Prostate gland (tissue), 2 donors: Measurements from ENCODE around the gene TMEM50B. TPM values are rescaled to one million over a fixed set of nuclear protein-coding genes. Genes with fewer than 3 reads are reported as not detected.

ENCODE experiments used
- DNase-seq: peaks from one replicate; pipeline ENCODE4 v3.0.0-alpha.2; 2019; ENCODE audit warnings: low spot score
- H3K27ac ChIP-seq, 2 donors: fragments of 200-600 bp; sonication (generic); 2 replicates each; pipeline ENCODE4 v1.5.1; 2017 to 2019
- H3K27me3 ChIP-seq: fragments of 200-600 bp; sonication (generic); replicated peaks from 2 replicates; pipeline ENCODE4 v1.5.1; 2019; ENCODE audit not compliant: insufficient read depth
- H3K36me3 ChIP-seq, 2 donors: fragments of 200-600 bp; sonication (generic); 1 replicate in 1 of 2; 2 replicates in 1 of 2; pipeline versions ENCODE4 v1.5.1 to v1.8.1; 2017 to 2019
- H3K4me1 ChIP-seq: fragments of 200-600 bp; sonication (generic); replicated peaks from 2 replicates; pipeline ENCODE4 v1.5.1; 2019
- H3K4me3 ChIP-seq, 2 donors: fragments of 200-600 bp; sonication (generic); 2 replicates each; pipeline ENCODE4 v1.5.1; 2017 to 2019
- H3K9me3 ChIP-seq: fragments of 200-600 bp; sonication (generic); 2 replicates; pipeline ENCODE4 v1.5.1; 2017
- CTCF ChIP-seq, 4 experiments: fragments of 200-600 bp in 2 of 4; fragments of 450-650 bp in 2 of 4; sonication (generic) in 2 of 4; IDR thresholded peaks; 1 replicate in 3 of 4; 2 replicates in 1 of 4; pipeline ENCODE4 v1.5.1; 2016 to 2019; ENCODE audit warnings: antibody characterized with exemption in 4 of 4, mild to moderate bottlenecking in 2 of 4, moderate library complexity in 2 of 4
- POLR2A ChIP-seq: fragments of 450-650 bp; IDR thresholded peaks from one replicate; pipeline ENCODE4 v1.6.1; 2016; ENCODE audit warnings: antibody characterized with exemption, mild to moderate bottlenecking
- POLR2AphosphoS5 ChIP-seq: sonication (generic); formaldehyde crosslinking; IDR thresholded peaks from one replicate; pipeline ENCODE4 v1.6.1; 2017; ENCODE audit warnings: antibody characterized with exemption
- WGBS: methylation state at CpG from one replicate; pipeline ENCODE4 v1.1.5; 2018; 5-methylcytosine and 5-hydroxymethylcytosine counted together
- intact Hi-C: fragments of 100-400 bp; cut with DNase I; formaldehyde crosslinking; loops from one replicate; pipeline ENCODE4 v1.14.2; 2022
- total RNA-seq, 2 donors: library from RNA; depleted of rRNA; stranded (reverse); fragments of >200 nt; gene quantifications; one replicate each; pipeline ENCODE4 v1.1.0, GENCODE V29; 2016

The TMEM50B gene
- total RNA-seq, 2 donors from 2014 or later: 65.9 to 67.4 TPM

- no peaks in the 10 kb centered on the region for H3K4me1 ChIP-seq
- peaks cover 0 to 9% of the 10 kb centered on the region in 2 donors for H3K36me3 ChIP-seq
- H3K4me3 ChIP-seq: no peak overlapping the region
- H3K27me3 ChIP-seq: no peaks in the 10 kb centered on the region
- no peak overlapping the region for H3K27ac ChIP-seq
- WGBS: 64% methylated on average over 6 of the region's 6 CpGs
- TF ChIP-seq CTCF (IDR thresholded peaks at IDR 0.05) (no peak), POLR2A (no peak), POLR2AphosphoS5 (no peak)
- H3K9me3 ChIP-seq: no peaks in the 10 kb centered on the region
- no peak for DNase-seq
- intact Hi-C loops: no loop called here
These were observed 42.6 kb downstream of the TMEM50B start for GRCh38 chr21:33437140-33437539.

- peaks cover under 1% of the 10 kb centered on the region for H3K4me1 ChIP-seq
- TF ChIP-seq POLR2AphosphoS5: peak; percentile 76
- no peak for TF ChIP-seq POLR2A
- H3K27ac ChIP-seq: peak overlapping the region; percentile 28 to 48
- WGBS: 77% methylated on average over 5 of the region's 5 CpGs
- no peaks in the 10 kb centered on the region for H3K9me3 ChIP-seq
- H3K4me3 ChIP-seq: no peak overlapping the region
- H3K27me3 ChIP-seq: no peaks in the 10 kb centered on the region
- intact Hi-C loops: no loop called here
- peaks cover 0 to 9% of the 10 kb centered on the region in 2 donors for H3K36me3 ChIP-seq
- DNase-seq: no peak
These were observed 44.9 kb downstream of the TMEM50B start for GRCh38 chr21:33434770-33435360.

- no peaks in the 10 kb centered on the region for H3K27me3 ChIP-seq
- peaks cover 0 to 4% of the 10 kb centered on the region in 2 donors for H3K36me3 ChIP-seq
- intact Hi-C loops: no loop called here
- TF ChIP-seq CTCF (IDR thresholded peaks at IDR 0.05) (no peak), POLR2AphosphoS5 (no peak), POLR2A (no peak)
- H3K27ac ChIP-seq: peak overlapping the region in 1 of 2 donors; percentile 0
- no peaks in the 10 kb centered on the region for H3K9me3 ChIP-seq
- H3K4me3 ChIP-seq: no peak overlapping the region
- peaks cover 7% of the 10 kb centered on the region for H3K4me1 ChIP-seq
- DNase-seq: no peak
- 81% methylated on average over 8 of the region's 8 CpGs for WGBS
These were observed 46.2 kb downstream of the TMEM50B start for GRCh38 chr21:33433425-33434114.

- peaks cover 7% of the 10 kb centered on the region for H3K4me1 ChIP-seq
- no peaks in the 10 kb centered on the region for H3K9me3 ChIP-seq
- WGBS: 94% methylated on average over 8 of the region's 8 CpGs
- H3K27ac ChIP-seq: peak overlapping the region in 1 of 2 donors; percentile 0
- no peak for TF ChIP-seq CTCF (IDR thresholded peaks at IDR 0.05)
- TF ChIP-seq POLR2AphosphoS5: no peak
- no peak for TF ChIP-seq POLR2A
- peaks cover 0 to 4% of the 10 kb centered on the region in 2 donors for H3K36me3 ChIP-seq
- DNase-seq: no peak
- no peaks in the 10 kb centered on the region for H3K27me3 ChIP-seq
- intact Hi-C loops: no loop called here
- no peak overlapping the region for H3K4me3 ChIP-seq
These were observed 46.8 kb downstream of the TMEM50B start for GRCh38 chr21:33433001-33433400.

- no peak overlapping the region for H3K4me3 ChIP-seq
- H3K9me3 ChIP-seq: no peaks in the 10 kb centered on the region
- TF ChIP-seq POLR2A (no peak), CTCF (IDR thresholded peaks at IDR 0.05) (no peak), POLR2AphosphoS5 (no peak)
- peaks cover 0 to 4% of the 10 kb centered on the region in 2 donors for H3K36me3 ChIP-seq
- H3K27ac ChIP-seq: peak overlapping the region in 1 of 2 donors; percentile 0
- peaks cover 7% of the 10 kb centered on the region for H3K4me1 ChIP-seq
- no peak for DNase-seq
- WGBS: 76% methylated on average over 6 of the region's 6 CpGs
- intact Hi-C loops: no loop called here
- H3K27me3 ChIP-seq: no peaks in the 10 kb centered on the region
These were observed 47.3 kb downstream of the TMEM50B start for GRCh38 chr21:33432496-33432895.
